GM13977 (cell line): ENCODE results near the gene CRYGN.

ENCODE experiments used
- DNase-seq: peaks from one replicate; pipeline ENCODE4 v3.0.0; 2012; ENCODE audit warnings: low spot score
- in situ Hi-C: fragments of 300-500 bp; cut with MboI; formaldehyde crosslinking; loops from one replicate; pipeline ENCODE4 v1.12.0; 2022; ENCODE audit warnings: low sequenced_read_pairs, low pct_unique_long_range_greater_than_20kb, mixed read lengths, inconsistent platforms; ENCODE audit not compliant: unreplicated experiment
- TF ChIP-seq, protein P1 (sequence below): IDR thresholded peaks from 2 replicates; pipeline ENCODE4 v1.5.1; 2012; ENCODE audit warnings: mild to moderate bottlenecking, control low read depth; ENCODE audit not compliant: insufficient read depth; ENCODE audit errors: extremely low read depth, missing control alignments

Gene CRYGN, protein sequence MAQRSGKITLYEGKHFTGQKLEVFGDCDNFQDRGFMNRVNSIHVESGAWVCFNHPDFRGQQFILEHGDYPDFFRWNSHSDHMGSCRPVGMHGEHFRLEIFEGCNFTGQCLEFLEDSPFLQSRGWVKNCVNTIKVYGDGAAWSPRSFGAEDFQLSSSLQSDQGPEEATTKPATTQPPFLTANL

DNA sequence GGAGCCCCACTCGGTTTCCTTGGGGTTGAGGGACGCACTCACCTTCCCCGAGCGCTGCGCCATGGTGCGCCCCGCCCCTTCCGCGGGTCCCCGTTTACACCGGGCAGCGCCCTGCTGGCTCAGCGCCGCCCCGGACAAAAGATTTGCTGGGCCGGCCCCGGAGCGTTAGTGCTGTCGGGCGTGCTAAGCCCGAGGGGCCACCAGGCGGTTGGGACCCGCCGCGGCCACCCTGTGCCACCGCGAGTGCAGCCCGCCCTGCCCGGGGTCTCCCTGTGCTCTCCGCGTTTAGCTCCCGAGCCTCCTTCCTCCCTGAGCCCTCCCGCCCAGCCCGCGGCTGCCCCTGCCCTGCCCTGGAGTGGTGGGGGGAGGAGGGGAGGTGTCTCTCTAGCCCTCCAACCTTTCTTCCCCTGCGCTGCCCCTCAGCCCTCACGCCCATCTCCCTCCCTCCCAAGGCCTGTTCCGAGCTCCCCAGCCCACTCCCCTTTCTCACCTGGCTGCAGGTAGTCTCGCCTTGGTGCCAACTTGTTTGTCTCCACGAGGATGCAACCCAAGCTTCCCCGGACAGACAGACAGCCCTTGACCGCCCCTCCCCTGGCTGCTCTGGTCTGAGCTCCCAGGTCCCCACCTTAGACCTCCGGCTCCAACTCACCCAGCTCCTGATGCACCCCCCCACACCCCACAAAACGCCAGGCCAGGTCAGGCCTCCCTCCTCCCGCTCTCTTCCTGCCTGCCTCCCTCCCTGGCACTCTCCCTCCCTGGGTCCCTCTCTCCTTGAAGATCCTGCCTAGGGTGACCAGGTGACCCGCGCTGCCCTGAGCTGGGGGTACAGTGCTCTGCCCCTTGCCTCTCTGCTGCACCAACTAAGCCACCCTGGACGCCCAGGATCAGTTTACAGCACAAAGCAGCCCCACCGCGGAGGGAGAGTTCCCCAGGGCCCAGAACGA lies at the start of gene CRYGN:
Gene CRYGN (minus strand): TSS at position 287 of the 944 bp plus-strand sequence. CDS start 224 bp downstream, at position 63.
- in situ Hi-C loops = no loop called here
- DNase-seq = no peak
- TF ChIP-seq, protein P1, sequence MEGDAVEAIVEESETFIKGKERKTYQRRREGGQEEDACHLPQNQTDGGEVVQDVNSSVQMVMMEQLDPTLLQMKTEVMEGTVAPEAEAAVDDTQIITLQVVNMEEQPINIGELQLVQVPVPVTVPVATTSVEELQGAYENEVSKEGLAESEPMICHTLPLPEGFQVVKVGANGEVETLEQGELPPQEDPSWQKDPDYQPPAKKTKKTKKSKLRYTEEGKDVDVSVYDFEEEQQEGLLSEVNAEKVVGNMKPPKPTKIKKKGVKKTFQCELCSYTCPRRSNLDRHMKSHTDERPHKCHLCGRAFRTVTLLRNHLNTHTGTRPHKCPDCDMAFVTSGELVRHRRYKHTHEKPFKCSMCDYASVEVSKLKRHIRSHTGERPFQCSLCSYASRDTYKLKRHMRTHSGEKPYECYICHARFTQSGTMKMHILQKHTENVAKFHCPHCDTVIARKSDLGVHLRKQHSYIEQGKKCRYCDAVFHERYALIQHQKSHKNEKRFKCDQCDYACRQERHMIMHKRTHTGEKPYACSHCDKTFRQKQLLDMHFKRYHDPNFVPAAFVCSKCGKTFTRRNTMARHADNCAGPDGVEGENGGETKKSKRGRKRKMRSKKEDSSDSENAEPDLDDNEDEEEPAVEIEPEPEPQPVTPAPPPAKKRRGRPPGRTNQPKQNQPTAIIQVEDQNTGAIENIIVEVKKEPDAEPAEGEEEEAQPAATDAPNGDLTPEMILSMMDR = no peak

DNA sequence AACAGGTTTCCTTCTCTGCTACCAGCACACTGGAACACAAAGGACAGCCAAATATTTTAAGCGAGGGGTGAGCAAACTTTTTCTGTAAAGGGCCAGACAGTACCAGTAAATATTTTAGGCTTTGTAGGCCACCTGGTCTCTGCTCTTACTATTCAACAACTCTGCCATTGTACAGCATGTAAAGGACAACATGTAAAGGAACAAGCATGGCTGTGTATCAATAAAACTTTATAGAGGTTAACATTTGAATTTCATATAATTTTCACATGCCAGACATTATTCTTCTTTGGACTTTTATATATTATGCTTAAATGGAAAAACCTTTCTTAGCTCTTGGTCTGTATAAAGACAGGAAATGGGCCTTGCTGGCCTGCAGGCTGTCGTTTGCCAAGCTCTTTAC lies 49.6 kb upstream of the CRYGN start:
- TF ChIP-seq, protein P1 = no peak
- in situ Hi-C loops = no loop called here
- DNase-seq = no peak

DNA sequence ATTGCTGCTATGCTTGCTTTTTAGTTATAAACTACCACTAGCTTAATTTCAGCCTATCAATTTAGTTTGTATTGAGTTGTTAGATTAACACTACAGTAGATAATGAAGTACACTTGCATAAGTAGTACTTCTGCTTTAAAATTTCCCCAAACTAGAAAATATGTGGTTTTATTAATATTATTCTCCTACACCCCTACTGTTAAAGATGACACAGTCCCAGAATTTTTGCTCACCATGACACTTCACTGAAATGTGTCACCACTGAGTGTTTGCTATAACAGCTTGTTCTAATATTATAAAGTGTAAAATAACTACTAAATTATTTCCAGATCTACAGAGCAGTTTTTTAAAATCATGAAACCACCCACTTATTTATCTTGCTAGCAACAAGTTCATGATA lies 48.2 kb upstream of the CRYGN start:
- no peak for DNase-seq
- TF ChIP-seq, protein P1 = no peak
- in situ Hi-C loops = no loop called here

DNA sequence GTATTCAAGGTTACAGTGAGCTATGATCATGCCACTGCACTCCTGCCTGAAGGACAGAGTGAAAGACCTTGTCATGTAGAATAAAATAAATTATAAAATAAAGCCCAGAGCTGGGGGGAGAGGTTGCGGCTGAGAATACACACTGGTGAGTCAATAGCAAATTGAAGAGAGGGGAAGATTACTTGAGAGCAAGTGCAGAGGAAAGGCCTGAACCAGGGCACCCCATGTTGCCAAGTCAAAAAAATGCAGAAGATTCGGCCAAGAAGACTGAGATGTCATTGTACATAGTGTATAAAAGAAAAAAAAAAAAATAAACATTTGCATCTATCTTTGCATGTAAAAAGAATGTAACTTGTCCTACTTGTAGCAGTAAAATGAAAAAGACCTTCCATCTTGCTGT lies 47.3 kb upstream of the CRYGN start:
- TF ChIP-seq, protein P1 = no peak

DNA sequence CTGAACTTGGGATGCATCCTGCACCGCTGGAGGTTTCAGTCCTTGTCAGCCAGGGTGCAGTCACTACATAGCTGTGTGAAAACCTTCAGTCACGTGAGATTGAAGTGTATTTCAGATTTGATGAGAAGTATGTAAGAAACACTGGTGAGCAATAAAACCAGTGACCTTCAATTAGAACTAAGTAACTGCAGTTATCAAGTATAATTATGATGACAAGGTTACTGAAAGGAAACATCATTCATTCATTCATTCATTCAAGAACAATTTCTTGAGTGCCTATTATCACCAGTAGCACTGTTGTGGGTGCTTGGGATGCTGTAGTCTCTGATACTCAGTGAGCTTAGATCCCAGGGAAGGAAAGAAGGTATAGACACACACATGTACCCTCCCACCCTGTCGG lies 46.1 kb upstream of the CRYGN start:
- in situ Hi-C loops = no loop called here
- TF ChIP-seq, protein P1 = no peak
- DNase-seq = no peak

More for the DNA sequence above, 47.3 kb upstream of the CRYGN start:
- in situ Hi-C loops = no loop called here
- DNase-seq = no peak

DNA sequence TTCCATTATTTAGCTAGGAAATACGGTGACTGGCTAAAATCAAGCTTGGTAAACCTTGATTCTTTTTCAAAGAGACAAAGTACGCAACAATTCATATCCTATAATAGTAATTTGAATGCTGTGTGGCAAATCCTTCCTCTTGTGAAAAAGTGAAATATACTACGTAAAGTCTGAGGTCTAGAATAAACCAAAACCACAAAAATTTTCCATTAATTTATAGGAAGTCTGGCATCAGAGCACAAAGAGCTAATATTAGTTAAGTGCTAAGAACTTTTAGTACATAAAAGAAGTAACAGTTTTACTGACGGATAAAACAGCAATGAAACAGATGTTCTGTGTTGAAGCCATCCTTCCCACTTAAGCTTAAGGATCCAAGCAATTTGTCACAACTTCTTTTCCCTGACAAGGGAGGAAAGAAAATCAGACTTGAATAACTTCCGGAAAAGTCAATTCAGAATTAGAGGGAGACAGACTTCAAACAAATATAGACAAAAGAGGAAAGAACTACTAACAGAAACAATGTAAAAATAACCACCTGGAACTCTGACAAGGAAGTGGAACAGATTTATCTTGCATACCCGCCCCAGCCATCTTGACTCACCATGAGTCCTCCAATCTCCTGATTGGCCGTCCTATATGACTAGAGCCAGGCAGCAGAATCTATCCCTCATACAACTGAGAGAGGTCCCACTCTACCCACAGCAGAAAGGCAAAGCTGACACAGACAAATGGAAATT lies 45.2 kb upstream of the CRYGN start:
- in situ Hi-C loops = no loop called here
- DNase-seq = no peak
- TF ChIP-seq, protein P1 = no peak
